ENCODE data around the gene CRTAC1.

GRCh38 chr10:98055841-98056516, 25.6 kb upstream of the CRTAC1 start:
- no peak for TF ChIP-seq CTCF (IDR thresholded peaks at IDR 0.05 in 2 of 3, conservative IDR thresholded peaks at IDR 0.05 in 1 of 3; ENCODE audit: borderline replicate concordance in 1 of 3, insufficient read depth in 1 of 3, low read depth in 2 of 3, low read length in 2 of 3)
- TF ChIP-seq POLR2AphosphoS5 (IDR thresholded peaks at IDR 0.05; ENCODE audit: low read depth, low read length), result no peak
- TF ChIP-seq POLR2A (IDR thresholded peaks at IDR 0.05; ENCODE audit: borderline replicate concordance, extremely low read depth, insufficient read depth, insufficient read length), result no peak
- no peak for TF ChIP-seq YY1 (IDR thresholded peaks at IDR 0.05; ENCODE audit: extremely low read depth, insufficient replicate concordance, low read depth, low read length)
- TF ChIP-seq ZFX (IDR thresholded peaks at IDR 0.05), result no peak
- TF ChIP-seq MAX (IDR thresholded peaks at IDR 0.05), result no peak

Data from HCT116 (cell line).